ENCODE results near the gene KIRREL1. TPM values are rescaled to one million over a fixed set of nuclear protein-coding genes. Genes with fewer than 3 reads are reported as not detected.

Gene KIRREL1
- total and polyA plus RNA-seq, 2 of the 13 experiments (the other 11 are each of a cell fraction or from before 2014, with no cell fraction given) = 0.02 to 0.03 TPM

- Histone ChIP-seq H3K4me2 (ENCODE audit: low read depth, low read length) (no peak overlapping the region), H4K20me1 (ENCODE audit: insufficient read depth, low read length) (no peaks in the 10 kb centered on the region), H3K36me3 (replicated peaks in 1 of 2; ENCODE audit: control insufficient read depth in 1 of 2, insufficient read depth in 2 of 2, low read length in 2 of 2) (no peaks in the 10 kb centered on the region), H3K4me3 (replicated peaks in 1 of 3; ENCODE audit: insufficient read depth in 1 of 3, low read depth in 2 of 3, low read length in 3 of 3) (no peak overlapping the region), H2AFZ (ENCODE audit: low read length) (no peak overlapping the region), H3K9ac (ENCODE audit: insufficient read depth, low read depth, low read length) (no peak overlapping the region), H3K27ac (ENCODE audit: extremely low read length, insufficient read depth, low read length) (no peak overlapping the region), H3K4me1 (ENCODE audit: insufficient read depth, low read length) (no peaks in the 10 kb centered on the region), H3K27me3 (ENCODE audit: control insufficient read depth in 1 of 2, insufficient read depth in 2 of 2, low read length in 2 of 2) (peaks cover 0 to 14% of the 10 kb centered on the region in 2 experiments; a peak in 2 of 5 replicates), H3K79me2 (ENCODE audit: insufficient read depth, low read length) (no peaks in the 10 kb centered on the region), H3K9me3 (ENCODE audit: low read length) (peaks cover 9% of the 10 kb centered on the region)
- WGBS (ENCODE audit: low lambda C conversion rate) = 0% methylated on average over 2 of the region's 2 CpGs
- BruUV-seq (replicated peaks) = no TSS peak
- in situ Hi-C loops (cut with HindIII; ENCODE audit: extremely low pct_ligation_motif_present, low pct_unique_long_range_greater_than_20kb) (no loop called here), intact Hi-C loops (cut with micrococcal nuclease; ENCODE audit: unreplicated experiment) (no loop called here)
- ATAC-seq = no peak
- no peak for TF ChIP-seq ZNF142 (CRISPR knock-in tag; IDR thresholded peaks at IDR 0.05)
- TF ChIP-seq, protein P1, sequence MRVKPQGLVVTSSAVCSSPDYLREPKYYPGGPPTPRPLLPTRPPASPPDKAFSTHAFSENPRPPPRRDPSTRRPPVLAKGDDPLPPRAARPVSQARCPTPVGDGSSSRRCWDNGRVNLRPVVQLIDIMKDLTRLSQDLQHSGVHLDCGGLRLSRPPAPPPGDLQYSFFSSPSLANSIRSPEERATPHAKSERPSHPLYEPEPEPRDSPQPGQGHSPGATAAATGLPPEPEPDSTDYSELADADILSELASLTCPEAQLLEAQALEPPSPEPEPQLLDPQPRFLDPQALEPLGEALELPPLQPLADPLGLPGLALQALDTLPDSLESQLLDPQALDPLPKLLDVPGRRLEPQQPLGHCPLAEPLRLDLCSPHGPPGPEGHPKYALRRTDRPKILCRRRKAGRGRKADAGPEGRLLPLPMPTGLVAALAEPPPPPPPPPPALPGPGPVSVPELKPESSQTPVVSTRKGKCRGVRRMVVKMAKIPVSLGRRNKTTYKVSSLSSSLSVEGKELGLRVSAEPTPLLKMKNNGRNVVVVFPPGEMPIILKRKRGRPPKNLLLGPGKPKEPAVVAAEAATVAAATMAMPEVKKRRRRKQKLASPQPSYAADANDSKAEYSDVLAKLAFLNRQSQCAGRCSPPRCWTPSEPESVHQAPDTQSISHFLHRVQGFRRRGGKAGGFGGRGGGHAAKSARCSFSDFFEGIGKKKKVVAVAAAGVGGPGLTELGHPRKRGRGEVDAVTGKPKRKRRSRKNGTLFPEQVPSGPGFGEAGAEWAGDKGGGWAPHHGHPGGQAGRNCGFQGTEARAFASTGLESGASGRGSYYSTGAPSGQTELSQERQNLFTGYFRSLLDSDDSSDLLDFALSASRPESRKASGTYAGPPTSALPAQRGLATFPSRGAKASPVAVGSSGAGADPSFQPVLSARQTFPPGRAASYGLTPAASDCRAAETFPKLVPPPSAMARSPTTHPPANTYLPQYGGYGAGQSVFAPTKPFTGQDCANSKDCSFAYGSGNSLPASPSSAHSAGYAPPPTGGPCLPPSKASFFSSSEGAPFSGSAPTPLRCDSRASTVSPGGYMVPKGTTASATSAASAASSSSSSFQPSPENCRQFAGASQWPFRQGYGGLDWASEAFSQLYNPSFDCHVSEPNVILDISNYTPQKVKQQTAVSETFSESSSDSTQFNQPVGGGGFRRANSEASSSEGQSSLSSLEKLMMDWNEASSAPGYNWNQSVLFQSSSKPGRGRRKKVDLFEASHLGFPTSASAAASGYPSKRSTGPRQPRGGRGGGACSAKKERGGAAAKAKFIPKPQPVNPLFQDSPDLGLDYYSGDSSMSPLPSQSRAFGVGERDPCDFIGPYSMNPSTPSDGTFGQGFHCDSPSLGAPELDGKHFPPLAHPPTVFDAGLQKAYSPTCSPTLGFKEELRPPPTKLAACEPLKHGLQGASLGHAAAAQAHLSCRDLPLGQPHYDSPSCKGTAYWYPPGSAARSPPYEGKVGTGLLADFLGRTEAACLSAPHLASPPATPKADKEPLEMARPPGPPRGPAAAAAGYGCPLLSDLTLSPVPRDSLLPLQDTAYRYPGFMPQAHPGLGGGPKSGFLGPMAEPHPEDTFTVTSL (CRISPR knock-in tag; IDR thresholded peaks at IDR 0.05; ENCODE audit: borderline replicate concordance) = no peak
- TF ChIP-seq BHLHE40 (IDR thresholded peaks at IDR 0.05; ENCODE audit: low read length) = no peak
- TF ChIP-seq ZNF556 (CRISPR knock-in tag; IDR thresholded peaks at IDR 0.05; ENCODE audit: borderline replicate concordance) = no peak
- peak; percentile 65; the same call in 1 of the 2 replicates for TF ChIP-seq LCORL (IDR thresholded peaks at IDR 0.05)
- TF ChIP-seq LCORL (CRISPR knock-in tag; IDR thresholded peaks at IDR 0.05) = no peak
- no peak for TF ChIP-seq SP140L (CRISPR knock-in tag; IDR thresholded peaks at IDR 0.05; ENCODE audit: borderline replicate concordance)
- TF ChIP-seq ZNF17 (CRISPR knock-in tag; IDR thresholded peaks at IDR 0.05) = no peak
- FAIRE-seq = no peak
- CTCF ChIA-PET (ENCODE audit: low intra/inter-chr PET ratio, low total read pairs) = no interaction called here
- POLR2A ChIA-PET = no interaction called here
- no peak for DNase-seq (ENCODE audit: low spot score)
Measured at GRCh38 chr1:158107916-158108315, 114.5 kb downstream of the KIRREL1 start.

All from HepG2 (cell line).